ENCODE results near the gene CDKN2AIP. TPM values are rescaled to one million over a fixed set of nuclear protein-coding genes. Genes with fewer than 3 reads are reported as not detected.

The CDKN2AIP gene, protein sequence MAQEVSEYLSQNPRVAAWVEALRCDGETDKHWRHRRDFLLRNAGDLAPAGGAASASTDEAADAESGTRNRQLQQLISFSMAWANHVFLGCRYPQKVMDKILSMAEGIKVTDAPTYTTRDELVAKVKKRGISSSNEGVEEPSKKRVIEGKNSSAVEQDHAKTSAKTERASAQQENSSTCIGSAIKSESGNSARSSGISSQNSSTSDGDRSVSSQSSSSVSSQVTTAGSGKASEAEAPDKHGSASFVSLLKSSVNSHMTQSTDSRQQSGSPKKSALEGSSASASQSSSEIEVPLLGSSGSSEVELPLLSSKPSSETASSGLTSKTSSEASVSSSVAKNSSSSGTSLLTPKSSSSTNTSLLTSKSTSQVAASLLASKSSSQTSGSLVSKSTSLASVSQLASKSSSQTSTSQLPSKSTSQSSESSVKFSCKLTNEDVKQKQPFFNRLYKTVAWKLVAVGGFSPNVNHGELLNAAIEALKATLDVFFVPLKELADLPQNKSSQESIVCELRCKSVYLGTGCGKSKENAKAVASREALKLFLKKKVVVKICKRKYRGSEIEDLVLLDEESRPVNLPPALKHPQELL
- polyA plus RNA-seq (ENCODE audit: insufficient read depth in 1 of 5, insufficient read length in 5 of 5, low replicate concordance in 1 of 5) = 10 to 100 TPM; 25.9 to 36.9 (median 32.5) TPM
- long read RNA-seq, donor 1, transcript CDKN2AIP-203 (3 exons, 2,721 nt) = major isoform, 12 of 22 reads
- long read RNA-seq, donor 1, transcript CDKN2AIP-201 (3 exons, 2,646 nt) = minor isoform, 10 of 22 reads
- long read RNA-seq, donor 1, partial matches to known transcripts = 0 of 22 reads
- long read RNA-seq, donor 1, other reads (novel, unspliced or antisense) = 0 of 22 reads
- long read RNA-seq, donor 2, transcript CDKN2AIP-201 (3 exons, 2,646 nt) = major isoform, 5 of 8 reads
- long read RNA-seq, donor 2, partial matches to known transcripts = 0 of 8 reads
- long read RNA-seq, donor 2, other reads (novel, unspliced or antisense) = 0 of 8 reads
- long read RNA-seq, donor 3, transcript CDKN2AIP-203 (3 exons, 2,721 nt) = major isoform, 6 of 9 reads
- long read RNA-seq, donor 3, partial matches to known transcripts = 0 of 9 reads
- long read RNA-seq, donor 3, other reads (novel, unspliced or antisense) = 0 of 9 reads
- long read RNA-seq, donor 4, partial matches to known transcripts = 0 of 5 reads
- long read RNA-seq, donor 4, other reads (novel, unspliced or antisense) = 0 of 5 reads
- long read RNA-seq, donor 5, transcript CDKN2AIP-203 (3 exons, 2,721 nt) = major isoform, 6 of 11 reads
- long read RNA-seq, donor 5, partial matches to known transcripts = 0 of 11 reads
- long read RNA-seq, donor 5, other reads (novel, unspliced or antisense) = 0 of 11 reads
- long read RNA-seq, donor 6, transcript CDKN2AIP-201 (3 exons, 2,646 nt) = major isoform, 6 of 11 reads
- long read RNA-seq, donor 6, transcript CDKN2AIP-203 (3 exons, 2,721 nt) = minor isoform, 5 of 11 reads
- long read RNA-seq, donor 6, partial matches to known transcripts = 0 of 11 reads
- long read RNA-seq, donor 6, other reads (novel, unspliced or antisense) = 0 of 11 reads
- long read RNA-seq, donor 7, transcript CDKN2AIP-203 (3 exons, 2,721 nt) = major isoform, 9 of 14 reads
- long read RNA-seq, donor 7, transcript CDKN2AIP-201 (3 exons, 2,646 nt) = minor isoform, 5 of 14 reads
- long read RNA-seq, donor 7, partial matches to known transcripts = 0 of 14 reads
- long read RNA-seq, donor 7, other reads (novel, unspliced or antisense) = 0 of 14 reads
- long read RNA-seq, donor 8, partial matches to known transcripts = 0 of 5 reads
- long read RNA-seq, donor 8, other reads (novel, unspliced or antisense) = 0 of 5 reads

DNA sequence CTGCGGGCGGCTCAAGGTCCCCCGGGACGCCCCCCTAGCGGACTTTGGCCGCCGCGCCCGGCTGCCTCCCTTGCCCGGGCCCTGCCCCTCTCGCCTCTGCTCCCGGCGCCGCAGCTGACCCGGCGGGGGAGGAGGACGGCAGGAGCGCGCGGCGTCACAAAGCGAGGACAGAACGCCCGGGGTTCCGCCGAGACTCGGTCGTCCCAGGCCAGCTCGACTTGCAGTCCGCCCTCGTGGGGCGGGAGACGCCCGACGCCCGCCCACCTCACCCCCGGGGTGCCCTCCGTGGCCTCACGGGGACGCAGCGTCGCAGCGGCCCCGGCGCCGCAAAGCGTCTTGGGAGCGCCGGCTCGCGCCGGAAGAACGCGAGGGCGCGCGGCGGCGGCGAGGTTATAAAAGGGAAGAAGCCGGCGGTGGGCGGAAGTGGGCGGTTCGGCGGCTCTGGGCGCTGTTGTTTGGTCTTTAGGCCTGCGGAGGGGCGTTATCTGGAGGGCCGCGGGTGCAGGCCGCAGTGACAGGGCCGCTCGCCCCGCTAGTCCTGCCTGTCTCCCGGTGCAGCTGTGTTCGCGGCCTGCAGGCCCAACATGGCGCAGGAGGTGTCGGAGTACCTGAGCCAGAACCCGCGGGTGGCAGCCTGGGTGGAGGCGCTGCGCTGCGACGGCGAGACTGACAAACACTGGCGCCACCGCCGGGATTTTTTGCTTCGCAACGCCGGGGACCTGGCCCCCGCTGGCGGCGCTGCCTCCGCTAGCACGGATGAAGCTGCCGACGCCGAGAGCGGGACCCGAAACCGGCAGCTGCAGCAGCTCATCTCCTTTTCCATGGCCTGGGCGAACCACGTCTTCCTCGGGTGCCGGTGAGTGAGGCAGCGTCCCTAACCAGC, at the start of gene CDKN2AIP:
CDKN2AIP (plus strand) TSS at position 423 of the 883 bp plus-strand sequence; CDS start at position 585, 162 bp downstream.
- peak; percentile 97 for DNase-seq

DNA sequence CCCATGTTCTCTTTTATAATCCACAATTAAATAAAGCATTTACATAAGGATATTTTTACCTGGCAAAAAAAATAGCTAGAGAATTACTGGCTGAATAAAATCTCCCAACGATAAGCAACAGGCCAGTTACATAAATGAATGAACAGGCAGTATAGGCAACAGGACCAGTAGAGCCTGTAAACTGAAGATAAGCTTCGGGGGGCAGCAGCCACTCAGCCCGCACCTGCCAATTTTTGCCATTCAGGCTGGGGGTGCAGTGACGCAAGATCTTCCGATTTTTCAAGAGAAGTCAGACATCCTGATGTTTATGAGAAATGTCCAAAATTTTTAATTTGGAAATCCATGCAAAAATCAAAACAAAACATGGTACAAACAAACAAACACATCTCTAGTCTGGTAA, 49.0 kb upstream of the CDKN2AIP start:
- no peak for DNase-seq

DNA sequence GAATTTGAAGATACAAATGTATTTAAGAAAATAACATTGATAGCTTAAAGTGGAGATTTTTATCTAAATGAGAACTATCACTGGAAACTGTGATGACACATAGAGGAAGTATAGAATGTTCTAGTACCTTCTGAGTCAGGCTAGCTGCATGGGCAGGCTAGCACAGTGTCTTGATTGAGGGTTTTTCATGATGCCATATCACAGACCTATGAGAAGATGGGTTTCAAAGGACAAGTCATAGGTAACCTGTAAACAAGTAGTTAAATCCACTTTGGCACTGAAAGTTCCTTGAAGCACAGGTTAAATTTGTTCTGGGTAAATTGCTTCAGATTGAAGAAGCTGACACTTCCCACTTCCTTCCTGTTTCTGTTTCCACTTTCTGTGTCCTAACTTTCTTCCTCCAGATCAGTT, 48.2 kb upstream of the CDKN2AIP start:
- no peak for DNase-seq

DNA sequence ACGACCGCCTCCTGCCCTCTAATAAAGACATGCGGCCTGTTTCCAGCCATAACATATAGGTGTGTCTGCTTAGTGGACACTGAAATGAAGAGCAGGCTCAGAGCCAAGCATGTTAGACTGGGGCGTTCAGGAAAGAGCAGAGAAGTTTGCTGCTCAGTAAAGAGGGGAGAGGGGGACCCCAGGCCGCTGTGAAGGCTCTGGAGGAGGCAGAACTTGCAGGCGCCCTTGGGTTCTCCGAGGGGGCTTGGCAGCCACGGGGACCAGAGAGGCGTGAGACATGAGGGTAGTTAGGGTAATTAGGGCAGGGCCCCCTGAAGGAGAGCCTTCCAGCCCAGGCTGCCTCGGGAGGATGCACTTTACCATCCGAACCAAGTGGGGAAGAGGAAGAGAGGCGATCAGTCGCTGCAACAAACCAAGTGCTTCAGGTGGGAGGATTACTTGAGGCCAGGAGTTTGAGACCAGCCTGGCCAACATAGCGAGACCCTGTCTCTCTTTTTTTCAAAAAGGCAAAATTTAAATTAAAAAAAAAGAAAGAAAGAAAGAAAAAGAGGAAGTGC, 46.6 kb upstream of the CDKN2AIP start:
- DNase-seq = no peak

DNA sequence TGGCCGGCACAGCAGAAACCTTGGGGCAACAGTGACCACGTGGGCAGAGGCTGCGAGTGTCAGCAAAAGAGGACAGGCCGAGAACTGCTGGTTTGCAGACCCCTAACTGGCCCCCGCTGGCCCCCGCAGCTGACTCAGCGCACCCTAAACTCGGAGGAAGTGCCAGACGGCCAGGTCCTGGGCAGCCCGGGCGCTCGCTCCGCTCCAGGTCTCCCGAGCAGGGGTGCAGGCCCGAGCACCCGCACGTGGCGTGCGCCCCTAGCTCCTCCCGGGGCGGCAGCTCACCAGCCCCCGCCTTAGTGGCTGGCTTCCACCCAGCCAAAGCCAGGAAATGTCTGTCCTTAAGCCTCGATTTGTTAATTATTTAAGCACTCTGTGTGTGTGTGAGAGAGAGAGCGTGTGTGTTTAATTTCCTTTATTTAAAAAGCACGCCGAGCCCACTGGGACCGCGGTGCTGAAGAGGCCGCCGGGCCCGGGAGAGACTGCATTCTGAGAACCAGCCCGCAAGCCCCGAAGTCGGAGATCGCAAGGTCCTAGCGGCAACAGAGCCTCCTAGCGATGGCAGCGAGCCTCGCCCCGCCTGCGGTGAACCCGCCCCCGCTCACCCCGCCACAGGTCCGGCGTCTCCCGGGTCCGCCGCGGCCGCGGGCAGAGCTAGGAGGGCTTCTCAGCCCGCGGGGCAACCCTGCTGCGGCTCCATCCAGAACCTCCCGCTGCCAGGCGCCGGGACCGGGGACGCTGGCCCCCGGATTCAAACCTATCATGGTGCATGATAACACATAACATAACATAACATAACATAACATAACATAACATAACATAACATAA, 45.9 kb upstream of the CDKN2AIP start:
- peak; percentile 51 to 53 for DNase-seq

DNA sequence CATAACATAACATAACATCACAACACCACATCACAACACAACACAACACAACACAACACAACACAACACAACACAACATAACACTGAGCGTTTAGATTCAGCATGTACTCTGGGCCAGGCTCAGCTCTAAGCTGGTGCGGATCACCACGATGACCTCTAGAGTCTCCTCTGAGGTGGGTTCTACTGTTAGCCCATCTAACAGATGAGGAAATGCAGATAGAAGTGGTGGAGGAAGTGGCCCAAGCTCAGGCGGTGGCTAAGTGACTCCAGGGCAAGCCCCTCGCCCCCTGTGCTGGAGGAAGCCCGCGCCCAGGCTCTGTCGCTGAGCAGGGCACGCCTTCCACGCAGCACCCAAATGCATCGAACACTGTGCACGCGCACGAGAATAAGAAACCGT, 45.3 kb upstream of the CDKN2AIP start:
- DNase-seq = no peak

DNA sequence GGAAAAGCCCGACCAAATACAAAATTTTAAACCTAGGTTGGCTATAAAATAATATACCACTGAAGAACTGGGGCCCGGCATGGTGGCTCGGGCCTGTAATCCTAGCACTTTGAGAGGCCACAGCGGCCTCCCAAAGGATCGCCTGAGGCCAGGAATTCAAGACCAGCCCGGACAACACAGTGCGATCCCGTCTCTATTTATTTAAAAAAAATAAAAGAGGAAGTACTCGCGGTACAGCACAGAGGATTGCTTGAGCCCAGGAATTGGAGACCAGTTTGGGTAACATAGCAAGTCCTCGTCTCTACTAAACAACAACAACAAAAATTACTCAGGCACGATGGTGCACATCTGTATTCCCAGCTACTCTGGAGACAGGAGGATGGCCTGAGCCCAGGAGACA, 44.8 kb upstream of the CDKN2AIP start:
- DNase-seq = no peak

DNA sequence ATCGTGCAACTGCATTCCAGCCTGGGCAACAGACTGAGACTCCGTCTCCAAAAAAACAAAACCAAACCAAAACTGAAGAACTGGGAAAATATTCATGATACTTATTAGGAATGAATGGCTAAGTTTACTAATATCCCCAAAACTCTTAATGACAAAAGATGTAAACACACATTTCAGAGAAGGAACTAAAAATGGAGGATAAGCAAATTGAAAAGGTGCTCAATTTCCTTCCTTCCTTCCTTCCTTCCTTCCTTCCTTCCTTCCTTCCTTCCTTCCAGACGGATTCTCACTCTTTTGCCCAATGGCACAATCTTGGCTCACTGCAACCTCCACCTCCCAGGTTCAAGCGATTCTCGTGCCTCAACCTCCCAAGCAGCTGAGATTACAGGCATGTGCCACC, 44.4 kb upstream of the CDKN2AIP start:
- no peak for DNase-seq

DNA sequence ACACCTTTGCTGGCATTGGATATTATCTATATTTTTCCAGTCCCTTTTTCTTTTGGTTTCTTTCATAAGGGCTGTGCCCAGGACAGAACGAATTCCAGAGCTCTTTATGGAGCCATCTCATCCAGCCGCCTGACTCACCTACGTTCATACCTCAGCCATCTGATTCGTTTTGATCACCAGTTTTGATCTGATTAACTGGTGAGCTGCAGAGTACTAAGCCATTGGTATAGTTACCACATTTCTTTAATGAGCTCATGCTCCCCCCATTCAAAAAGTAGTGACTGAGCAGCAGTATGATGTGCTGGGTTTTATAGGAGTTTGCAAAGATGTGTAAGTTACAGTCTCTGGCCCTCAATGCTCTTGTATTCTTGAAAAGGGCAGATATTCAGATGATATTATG, 43.0 kb upstream of the CDKN2AIP start:
- DNase-seq = no peak

DNA sequence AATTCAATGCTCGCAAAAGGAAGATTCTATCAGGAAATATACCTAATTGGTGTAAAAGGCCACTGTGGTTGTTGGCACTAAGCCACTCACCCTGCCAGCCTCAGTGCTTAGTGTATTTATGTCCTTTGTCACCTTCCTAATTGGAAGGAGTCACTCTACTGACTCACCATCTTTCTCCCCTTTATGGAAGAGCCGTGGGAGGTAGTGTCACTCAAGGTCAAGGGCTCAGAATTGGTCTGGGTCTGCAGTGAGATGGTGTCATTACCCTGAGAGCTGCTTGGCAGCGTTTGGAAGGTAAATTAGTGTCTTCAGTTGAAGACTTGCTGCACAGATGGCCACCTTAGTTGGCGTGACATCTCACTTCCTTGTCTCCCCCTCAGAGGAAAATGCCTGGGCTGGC, 41.7 kb upstream of the CDKN2AIP start:
- DNase-seq = no peak

DNA sequence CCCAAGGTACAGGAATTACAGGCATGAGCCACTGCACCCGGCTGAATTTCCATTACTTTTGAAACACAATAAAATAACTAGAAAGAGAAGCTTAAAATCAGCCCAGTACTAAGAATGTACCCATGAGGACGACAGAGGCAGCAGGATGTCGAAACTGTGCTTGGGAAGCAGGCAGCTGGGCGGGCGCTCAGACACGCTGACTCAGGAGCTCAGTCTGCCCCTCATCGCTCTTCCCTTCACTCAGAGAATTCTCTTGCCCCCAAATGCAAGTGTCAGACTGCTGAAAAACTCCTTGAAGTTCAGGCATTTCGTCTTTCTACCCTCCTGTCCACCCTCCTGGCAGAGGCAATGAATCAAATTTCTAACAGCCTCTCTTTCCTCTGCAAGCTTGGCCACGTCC, 41.0 kb upstream of the CDKN2AIP start:
- no peak for DNase-seq

DNA sequence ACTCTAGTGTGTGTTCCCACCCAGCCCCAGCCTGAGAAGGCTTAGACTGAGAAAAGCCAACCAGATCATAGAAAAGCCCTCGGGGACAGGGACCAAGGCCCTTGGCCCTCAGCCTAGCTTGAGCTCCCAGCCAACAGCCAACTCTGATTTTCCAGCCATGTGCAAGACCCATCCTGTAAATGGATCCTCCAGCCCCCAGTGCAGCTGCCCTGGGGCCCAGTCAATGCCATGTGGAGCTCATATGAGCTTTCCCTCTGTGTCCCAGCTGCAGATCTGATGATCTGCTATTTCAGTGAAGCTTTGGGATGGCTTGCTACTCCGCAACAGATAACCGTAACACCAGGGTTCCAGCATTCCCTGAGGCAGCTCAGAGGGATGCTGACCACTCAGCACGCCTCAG, 40.5 kb upstream of the CDKN2AIP start:
- no peak for DNase-seq

DNA sequence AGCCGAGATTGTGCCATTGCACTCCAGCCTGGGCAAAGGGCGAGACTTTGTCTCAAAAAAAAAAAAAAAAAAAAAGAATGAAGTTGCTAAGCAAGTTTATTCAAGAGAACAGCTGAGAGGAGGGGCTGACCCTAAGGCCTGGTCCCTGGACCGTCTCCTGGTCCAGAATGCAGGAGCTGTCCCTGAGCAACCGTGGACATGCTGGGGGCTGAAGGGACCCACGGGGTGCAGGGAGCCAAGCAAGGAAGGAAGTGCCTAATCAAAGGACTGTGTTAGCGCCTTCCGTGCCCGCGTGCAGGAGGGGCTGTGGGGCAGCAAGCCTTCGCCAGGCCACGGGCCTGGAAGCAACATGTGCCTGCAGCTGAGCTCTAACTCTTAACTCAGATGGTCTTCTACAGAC, 39.1 kb upstream of the CDKN2AIP start:
- DNase-seq = no peak

DNA sequence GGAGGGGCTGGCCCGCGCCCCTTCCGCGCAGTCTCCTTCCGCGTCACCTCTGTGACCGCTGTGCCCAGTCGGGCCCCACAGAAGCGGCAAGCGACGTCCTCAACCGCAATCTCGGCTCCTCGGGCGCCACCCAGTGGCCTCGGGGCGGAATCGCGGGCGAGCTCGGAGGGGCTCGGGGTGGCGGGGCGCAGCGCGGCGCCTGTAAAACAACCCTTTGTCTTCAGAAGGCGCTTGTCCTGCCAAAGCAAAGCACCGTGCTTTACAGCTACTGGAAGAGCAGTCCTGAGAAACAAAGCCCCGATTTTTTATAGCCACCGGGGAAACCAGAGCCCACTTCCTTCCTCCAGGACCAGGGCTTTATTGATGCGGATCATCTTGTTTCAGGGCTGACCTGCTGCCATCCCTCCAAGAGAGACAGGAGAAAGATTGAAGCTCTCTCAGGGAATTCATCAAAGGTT, 37.3 kb upstream of the CDKN2AIP start:
- peak; percentile 80 to 84 for DNase-seq

DNA sequence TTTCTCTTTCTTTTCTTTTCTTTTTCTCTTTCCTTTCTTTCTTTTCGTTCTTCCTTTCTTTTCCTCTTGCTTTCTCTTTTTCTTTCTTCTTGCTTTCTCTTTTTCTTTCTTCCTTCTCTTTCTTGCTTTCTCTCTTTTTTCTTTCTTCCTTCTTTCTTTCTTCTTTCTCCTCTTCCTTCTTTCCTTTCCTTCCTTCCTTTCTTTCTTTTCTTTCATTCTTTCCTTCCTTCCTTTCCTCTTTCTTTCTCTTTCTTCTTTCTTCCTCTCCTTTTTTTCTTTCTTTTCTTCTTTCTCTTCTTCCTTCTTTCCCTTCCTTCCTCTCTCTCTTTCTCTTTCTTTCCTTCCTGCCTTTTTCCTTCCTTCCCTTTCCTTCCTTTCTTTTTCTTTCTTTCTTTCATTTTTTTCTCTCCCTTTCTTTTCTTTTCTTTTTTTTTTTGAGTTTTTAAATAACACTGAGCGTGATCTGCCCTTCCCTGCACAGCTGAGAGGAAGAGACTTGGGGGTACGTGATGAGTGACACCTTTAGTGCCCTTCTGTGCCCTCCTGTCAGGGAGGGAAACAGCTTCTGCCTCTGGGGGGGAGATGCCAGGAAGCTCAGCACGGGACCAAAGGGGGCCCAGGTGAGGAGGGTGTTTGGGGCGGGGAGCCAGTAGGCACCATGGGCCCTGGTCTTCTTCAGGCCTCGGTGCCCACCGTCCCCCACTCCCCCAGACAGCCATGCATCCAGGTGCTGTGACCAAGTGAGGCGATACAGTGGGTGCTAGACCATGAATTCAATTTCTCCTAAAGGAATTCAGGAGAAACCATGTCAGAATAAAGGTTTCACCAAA, 36.6 kb upstream of the CDKN2AIP start:
- DNase-seq = no peak

DNA sequence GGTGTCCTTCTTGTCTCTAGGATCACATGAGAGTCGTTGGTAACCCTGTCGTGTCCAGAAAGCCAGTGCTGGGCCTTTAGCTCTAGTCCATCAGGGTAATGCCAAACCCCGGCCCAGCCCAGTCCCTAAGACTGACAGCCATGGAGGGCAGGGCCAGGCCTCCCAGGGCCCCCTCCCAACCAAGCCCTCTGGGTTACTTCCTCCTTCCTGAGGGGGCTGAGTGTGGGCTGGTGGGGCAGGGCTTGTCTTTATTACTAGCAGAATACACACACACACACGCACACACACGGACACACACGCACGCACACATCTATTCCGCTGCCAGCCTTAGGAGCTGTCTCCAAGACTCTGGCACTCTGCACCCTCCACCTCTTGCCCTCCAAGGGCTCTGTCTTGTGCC, 35.6 kb upstream of the CDKN2AIP start:
- no peak for DNase-seq

DNA sequence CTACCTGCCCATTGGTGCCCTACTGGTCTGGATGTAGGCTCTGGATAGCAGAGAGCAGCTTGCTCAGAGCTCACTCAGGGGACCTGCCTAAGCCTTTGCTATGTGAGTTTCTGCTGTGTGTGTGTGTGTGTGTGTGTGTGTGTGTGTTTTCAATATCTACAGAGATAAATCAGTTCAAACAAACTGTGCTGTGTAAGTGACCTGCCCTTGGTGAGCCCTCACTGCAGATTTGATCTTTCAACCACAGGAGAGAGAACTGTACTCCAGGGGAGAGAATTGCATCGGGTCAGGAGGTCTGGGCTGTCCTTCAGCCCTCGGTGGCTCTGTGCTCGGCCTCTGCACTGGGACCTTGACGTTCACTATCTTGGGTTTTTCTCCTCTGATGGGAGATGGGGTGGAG, 35.0 kb upstream of the CDKN2AIP start:
- no peak for DNase-seq

Data from right lung (tissue), 10 donors.